Effector memory CD4-positive, alpha-beta T cell (primary cell): Measurements from ENCODE around the gene VWA1.
"Not testable (repeated sequence)": the region's sequence is repeated elsewhere in the genome, so short reads cannot be mapped to it uniquely, and the experiment has no call there.

Experiments used
- DNase-seq, 3 donors: peaks; one replicate each; pipeline ENCODE4 v3.0.0-alpha.2; 2020
- H3K27ac ChIP-seq: 2 replicates; pipeline ENCODE4 v1.7.0; 2013; ENCODE audit warnings: mild to moderate bottlenecking, low read length, moderate library complexity; ENCODE audit not compliant: insufficient read depth, poor library complexity, severe bottlenecking
- H3K27me3 ChIP-seq: replicated peaks from 2 replicates; pipeline ENCODE4 v1.7.0; 2013; ENCODE audit warnings: mild to moderate bottlenecking, low read length; ENCODE audit not compliant: insufficient read depth, control insufficient read depth, poor library complexity, severe bottlenecking
- H3K36me3 ChIP-seq: 2 replicates; pipeline ENCODE4 v1.7.0; 2013; ENCODE audit warnings: mild to moderate bottlenecking, low read length, moderate library complexity; ENCODE audit not compliant: control insufficient read depth, insufficient read depth
- H3K4me1 ChIP-seq: 2 replicates; pipeline ENCODE4 v1.7.0; 2013; ENCODE audit warnings: low read length, mild to moderate bottlenecking; ENCODE audit not compliant: control insufficient read depth, insufficient read depth, poor library complexity, severe bottlenecking
- H3K4me3 ChIP-seq: 2 replicates; pipeline ENCODE4 v1.7.0; 2013; ENCODE audit warnings: low read length, low read depth, mild to moderate bottlenecking; ENCODE audit not compliant: insufficient read depth, poor library complexity, severe bottlenecking
- H3K9me3 ChIP-seq: 2 replicates; pipeline ENCODE4 v1.7.0; 2013; ENCODE audit warnings: mild to moderate bottlenecking, low read length, moderate library complexity; ENCODE audit not compliant: control insufficient read depth

The VWA1 gene

DNA sequence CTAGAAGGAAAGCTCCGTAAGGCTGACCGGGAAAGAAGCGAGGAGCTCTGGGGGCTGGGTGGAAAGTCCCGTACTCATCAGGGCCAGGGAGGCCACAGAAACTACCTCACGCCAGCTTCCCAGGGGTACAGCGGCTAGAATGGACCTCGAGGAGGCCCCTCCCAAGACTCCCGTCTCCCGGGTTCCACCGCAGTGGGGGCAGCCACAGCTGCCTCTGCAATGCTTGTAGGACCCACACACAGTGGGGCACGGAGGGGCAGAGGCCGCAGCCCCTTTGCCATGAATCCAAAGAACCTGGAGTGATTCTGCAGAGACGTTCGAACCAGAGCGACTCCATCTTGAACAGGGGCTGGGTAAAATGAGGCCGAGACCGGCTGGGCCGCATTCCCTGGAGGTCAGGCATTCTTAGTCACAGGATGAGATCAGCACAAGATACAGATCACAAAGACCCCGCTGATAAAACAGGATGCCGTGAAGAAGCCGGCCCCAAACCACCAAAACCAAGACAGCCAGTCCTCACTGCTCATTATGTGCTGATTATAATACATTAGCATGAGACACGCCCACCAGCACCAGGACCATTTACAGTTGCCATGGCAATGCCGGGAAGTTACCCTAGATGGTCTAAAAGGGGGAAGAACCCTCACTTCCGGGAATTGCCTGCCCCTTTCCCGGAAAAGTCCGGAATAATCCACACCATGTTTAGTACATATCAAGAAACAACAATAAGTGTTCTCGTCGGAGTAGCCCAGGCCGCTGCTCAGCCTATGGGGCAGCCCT, 12.8 kb upstream of the VWA1 start:
- Histone ChIP-seq H3K27me3 (peaks cover 24% of the 10 kb centered on the region), H3K4me3 (no peak overlapping the region), H3K36me3 (no peaks in the 10 kb centered on the region), H3K4me1 (peaks cover 7% of the 10 kb centered on the region), H3K9me3 (no peaks in the 10 kb centered on the region), H3K27ac (no peak overlapping the region)
- DNase-seq: no peak

DNA sequence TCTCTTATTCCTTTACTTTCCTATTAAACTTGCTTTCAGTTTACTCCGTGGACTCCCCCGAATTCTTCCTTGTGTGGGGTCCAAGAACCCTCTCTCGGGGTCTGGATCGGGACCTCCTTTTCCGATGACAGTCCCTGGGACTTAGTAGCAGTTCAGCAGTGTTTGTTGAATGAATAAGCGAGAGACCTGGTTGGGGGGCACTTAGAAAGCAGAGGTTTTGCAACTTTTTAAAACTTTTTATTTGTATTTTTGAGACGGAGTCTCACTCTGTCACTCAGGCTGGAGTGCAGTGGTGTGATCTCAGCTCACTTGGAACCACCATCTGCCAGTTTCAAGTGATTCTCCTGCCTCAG, 12.3 kb upstream of the VWA1 start:
- no peak overlapping the region for H3K4me3 ChIP-seq
- H3K9me3 ChIP-seq: no peaks in the 10 kb centered on the region
- H3K27me3 ChIP-seq: peaks cover 24% of the 10 kb centered on the region
- no peak for DNase-seq
- peaks cover 7% of the 10 kb centered on the region for H3K4me1 ChIP-seq
- H3K27ac ChIP-seq: no peak overlapping the region
- no peaks in the 10 kb centered on the region for H3K36me3 ChIP-seq

DNA sequence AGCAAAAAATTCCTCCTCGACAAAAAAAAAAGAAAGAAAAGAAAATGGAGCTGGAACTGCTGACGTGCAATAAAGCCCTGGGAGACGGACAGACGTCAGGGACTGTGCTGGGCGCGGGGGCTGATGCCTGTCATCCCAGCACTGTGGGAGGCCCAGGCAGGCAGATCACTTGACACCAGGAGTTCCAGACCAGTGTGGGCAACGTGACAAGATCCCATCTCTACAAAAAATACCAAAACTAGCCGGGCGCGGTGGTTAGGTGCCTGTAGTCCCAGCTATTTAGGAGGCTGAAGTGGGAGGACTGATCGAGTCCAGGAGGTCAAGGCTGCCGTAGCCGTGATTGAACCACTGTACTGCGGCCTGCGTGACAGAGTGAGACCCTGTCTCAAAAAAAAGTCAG, 10.8 kb upstream of the VWA1 start:
- H3K27me3 ChIP-seq: peaks cover 24% of the 10 kb centered on the region
- H3K27ac ChIP-seq: no peak overlapping the region
- H3K4me3 ChIP-seq: no peak overlapping the region
- peaks cover 7% of the 10 kb centered on the region for H3K4me1 ChIP-seq
- H3K9me3 ChIP-seq: no peaks in the 10 kb centered on the region
- no peaks in the 10 kb centered on the region for H3K36me3 ChIP-seq
- DNase-seq: no peak

DNA sequence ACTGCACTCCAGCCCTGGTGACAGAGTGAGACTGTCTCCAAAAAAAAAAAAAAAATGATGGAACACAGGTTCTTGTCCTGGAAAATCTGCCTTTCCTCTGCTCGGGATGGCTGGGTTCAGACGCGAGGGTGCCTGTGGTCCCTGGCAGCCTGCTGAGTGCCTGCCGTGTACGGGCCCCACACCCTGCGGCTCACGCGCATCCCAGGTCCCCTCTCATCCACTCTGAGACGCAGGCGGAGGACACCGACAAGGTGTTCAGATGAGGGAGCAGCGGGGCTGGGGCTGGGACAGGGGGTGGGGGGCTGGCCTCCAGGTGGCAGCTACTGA, 10.1 kb upstream of the VWA1 start:
- Histone ChIP-seq H3K36me3 (no peaks in the 10 kb centered on the region), H3K9me3 (no peaks in the 10 kb centered on the region), H3K27me3 (peaks cover 24% of the 10 kb centered on the region), H3K27ac (no peak overlapping the region), H3K4me3 (no peak overlapping the region), H3K4me1 (peaks cover 7% of the 10 kb centered on the region)
- DNase-seq: no peak

DNA sequence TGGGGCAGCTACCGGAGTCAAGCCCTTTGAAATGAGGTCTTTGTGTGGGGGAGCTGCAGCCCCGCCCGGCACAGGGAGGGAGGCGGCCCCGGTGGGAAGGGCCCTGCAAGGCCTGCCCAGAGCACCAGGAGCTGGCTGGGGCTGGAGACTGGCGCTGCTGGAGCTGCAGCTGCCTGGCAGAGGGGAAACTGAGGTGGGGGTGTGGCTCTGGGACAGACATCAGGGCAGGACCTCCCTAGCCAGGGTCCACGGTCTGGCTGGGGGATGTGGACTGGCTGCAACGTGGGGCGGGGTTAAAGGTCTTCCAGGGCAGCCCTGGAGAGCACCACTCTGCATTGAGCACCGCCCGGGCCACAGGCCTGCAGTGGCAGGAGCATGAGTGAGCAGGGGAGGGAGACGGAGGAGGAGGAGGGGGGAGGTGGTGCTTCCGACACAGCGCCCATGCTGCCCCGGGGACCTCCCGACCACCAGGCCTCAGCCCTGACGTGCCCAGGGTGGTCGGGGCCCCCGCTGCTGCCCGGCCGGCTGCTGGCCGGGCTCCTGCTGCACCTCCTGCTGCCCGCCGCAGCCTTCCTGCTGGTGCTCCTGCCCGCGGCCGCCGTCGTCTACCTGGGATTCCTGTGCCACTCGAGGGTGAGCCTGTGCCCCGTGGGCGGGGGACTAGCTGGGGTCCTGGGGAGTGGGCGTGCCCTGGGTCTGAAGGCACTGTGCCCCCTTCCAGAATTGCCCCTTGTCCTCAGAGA, 9.6 kb upstream of the VWA1 start:
- no peaks in the 10 kb centered on the region for H3K36me3 ChIP-seq
- DNase-seq: no peak
- H3K4me3 ChIP-seq: no peak overlapping the region
- H3K4me1 ChIP-seq: peaks cover 7% of the 10 kb centered on the region
- H3K27me3 ChIP-seq: peaks cover 20% of the 10 kb centered on the region
- no peaks in the 10 kb centered on the region for H3K9me3 ChIP-seq
- H3K27ac ChIP-seq: no peak overlapping the region

DNA sequence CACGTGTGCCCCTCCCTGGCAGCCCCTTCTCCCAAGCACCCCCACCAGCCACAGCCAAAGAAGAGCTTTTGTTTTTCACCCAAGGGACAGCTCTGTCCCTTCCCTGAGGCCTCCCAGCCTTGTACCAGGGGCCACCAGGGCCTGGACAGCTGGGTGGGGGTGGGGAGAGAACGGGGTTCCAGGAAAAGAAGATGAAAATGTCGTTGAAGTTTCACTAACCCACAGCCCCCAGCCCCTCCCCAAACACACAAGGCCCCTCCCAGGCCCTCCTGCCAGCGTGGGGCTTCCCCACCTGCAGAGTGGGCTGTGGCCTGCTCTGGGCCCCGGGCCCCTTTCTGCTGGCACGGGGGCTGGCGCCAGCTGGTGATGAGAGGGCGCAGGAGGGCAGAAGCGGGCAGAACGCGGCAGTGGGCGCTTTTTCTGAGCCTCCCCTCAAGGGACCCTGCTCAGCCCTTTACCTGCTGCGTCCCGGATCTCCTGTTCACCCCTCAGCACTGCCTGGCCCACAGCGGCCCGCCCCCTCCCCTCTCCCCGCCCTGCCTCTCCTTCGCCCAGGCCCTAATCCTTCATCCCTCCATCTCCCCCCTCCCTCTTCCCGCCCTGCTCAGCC, 8.9 kb upstream of the VWA1 start:
- no peaks in the 10 kb centered on the region for H3K36me3 ChIP-seq
- H3K4me3 ChIP-seq: no peak overlapping the region
- no peaks in the 10 kb centered on the region for H3K9me3 ChIP-seq
- DNase-seq: no peak
- H3K4me1 ChIP-seq: peaks cover 7% of the 10 kb centered on the region
- H3K27me3 ChIP-seq: peaks cover 14% of the 10 kb centered on the region
- H3K27ac ChIP-seq: no peak overlapping the region

DNA sequence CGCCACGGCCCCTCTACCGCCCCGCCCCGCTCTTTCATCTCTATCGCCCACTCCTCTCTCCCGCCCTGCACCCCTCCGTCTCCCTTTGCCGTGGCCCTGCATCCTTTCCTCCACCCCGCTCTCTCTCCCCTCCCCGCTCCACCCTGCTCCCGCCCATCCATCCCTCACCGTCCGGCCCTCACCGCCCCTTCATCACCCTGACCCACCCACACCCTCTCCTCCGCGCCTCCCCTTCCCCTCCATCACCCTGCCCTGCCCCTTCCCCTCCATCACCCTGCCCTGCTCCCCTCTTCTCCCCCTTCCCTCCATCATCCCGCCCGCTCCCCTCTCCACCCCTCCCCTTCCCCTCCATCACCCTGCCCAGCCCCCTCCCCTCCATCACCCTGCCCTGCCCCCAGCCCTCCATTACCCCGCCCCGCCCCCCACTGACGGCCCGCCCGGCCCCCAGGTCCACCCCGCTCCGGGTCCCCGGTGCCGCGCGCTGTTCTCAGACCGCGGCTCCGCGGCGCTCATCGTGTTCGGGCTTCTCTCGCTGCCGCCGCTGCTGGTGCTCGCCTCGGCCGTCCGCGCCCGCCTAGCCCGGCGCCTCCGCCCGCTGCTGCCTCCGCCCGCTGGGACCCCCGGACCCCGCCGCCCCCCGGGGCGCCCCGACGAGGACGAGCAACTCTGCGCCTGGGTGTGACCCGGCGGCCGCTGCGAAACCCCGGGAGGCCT, 8.2 kb upstream of the VWA1 start:
- peaks cover 7% of the 10 kb centered on the region for H3K4me1 ChIP-seq
- peaks cover 14% of the 10 kb centered on the region for H3K27me3 ChIP-seq
- no peak overlapping the region for H3K4me3 ChIP-seq
- H3K27ac ChIP-seq: no peak overlapping the region
- no peaks in the 10 kb centered on the region for H3K9me3 ChIP-seq
- no peak for DNase-seq
- no peaks in the 10 kb centered on the region for H3K36me3 ChIP-seq

DNA sequence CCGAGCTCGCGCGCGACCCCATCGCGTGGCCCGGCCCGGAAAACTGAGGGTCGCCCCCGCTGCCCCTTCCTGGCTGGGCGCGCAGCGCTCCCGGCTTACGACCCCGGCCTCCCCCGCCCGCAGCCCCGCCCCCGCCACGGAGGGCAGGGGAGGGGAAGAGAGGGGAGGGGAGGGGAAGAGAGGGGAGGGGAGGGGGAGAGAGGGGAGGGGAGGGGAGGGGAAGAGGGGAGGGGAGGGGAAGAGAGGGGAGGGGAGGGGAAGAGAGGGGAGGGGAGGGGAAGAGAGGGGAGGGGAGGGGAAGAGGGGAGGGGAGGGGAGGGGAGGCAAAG, 7.7 kb upstream of the VWA1 start:
- Histone ChIP-seq H3K36me3 (no peaks in the 10 kb centered on the region), H3K27me3 (peaks cover 17% of the 10 kb centered on the region), H3K4me3 (no peak overlapping the region), H3K9me3 (no peaks in the 10 kb centered on the region), H3K4me1 (peaks cover 7% of the 10 kb centered on the region), H3K27ac (no peak overlapping the region)
- DNase-seq: no peak

DNA sequence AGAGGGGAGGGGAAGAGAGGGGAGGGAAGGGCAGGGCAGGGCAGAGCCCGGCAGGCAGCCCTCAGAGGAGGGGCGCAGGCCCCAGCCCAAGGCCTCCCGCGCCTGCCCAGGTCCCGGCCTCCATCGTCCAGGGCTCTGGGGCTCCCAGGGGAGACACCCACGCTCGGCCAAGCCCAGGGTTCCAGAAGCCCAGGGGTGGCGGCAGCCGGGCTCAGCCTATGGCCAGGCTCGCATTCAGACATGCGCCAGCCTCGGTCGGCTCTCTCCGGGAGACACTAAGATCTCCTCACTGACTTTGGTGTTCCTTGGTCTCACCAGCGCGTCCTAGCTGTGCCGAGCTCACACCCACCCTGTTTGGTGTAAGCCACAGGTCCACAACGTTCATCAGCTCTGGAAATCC, 7.3 kb upstream of the VWA1 start:
- Histone ChIP-seq H3K36me3 (no peaks in the 10 kb centered on the region), H3K4me3 (no peak overlapping the region), H3K4me1 (peaks cover 7% of the 10 kb centered on the region), H3K27ac (no peak overlapping the region), H3K27me3 (peaks cover 14% of the 10 kb centered on the region), H3K9me3 (no peaks in the 10 kb centered on the region)
- DNase-seq: no peak

DNA sequence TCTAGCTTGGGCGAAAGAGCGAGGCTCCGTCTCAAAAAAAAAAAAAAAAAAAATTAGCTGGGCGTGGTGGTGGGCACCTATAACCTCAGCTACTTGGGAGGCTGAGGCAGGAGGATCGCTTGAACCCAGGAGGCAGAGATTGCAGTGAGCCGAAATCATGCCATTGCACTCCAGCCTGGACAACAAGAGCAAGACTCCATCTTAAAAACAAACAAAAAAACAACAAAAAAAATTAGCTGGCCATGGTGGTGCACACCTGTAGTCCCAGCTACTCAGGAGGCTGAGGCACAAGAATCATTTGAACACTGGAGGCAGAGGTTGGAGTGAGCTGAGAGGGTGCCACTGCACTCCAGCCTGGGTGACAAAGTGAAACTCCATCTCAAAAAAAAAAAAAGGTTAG, 6.5 kb upstream of the VWA1 start:
- not testable (repeated sequence) for H3K36me3 ChIP-seq, DNase-seq, H3K4me3 ChIP-seq, H3K4me1 ChIP-seq, H3K9me3 ChIP-seq, H3K27ac ChIP-seq
- peaks cover 14% of the 10 kb centered on the region for H3K27me3 ChIP-seq
